Astrocyte (in vitro differentiated cells and primary cell): ENCODE results near the gene MS4A2.

Source experiments
- CTCF ChIP-seq: IDR thresholded peaks from 2 replicates; pipeline ENCODE4 v1.5.1; 2011; ENCODE audit warnings: low read depth, mild to moderate bottlenecking, inconsistent platforms, low read length, moderate library complexity; ENCODE audit not compliant: insufficient read depth
- EZH2 ChIP-seq: IDR thresholded peaks from 2 replicates; pipeline ENCODE4 v1.6.1; 2012; ENCODE audit warnings: mild to moderate bottlenecking, low read length, inconsistent platforms; ENCODE audit not compliant: insufficient read depth

GRCh38 chr11:60143768-60144167 lies 55.3 kb downstream of the MS4A2 start:
- TF ChIP-seq CTCF (no peak), EZH2 (no peak)
